ENCODE measurements around the gene FREM1.

GRCh38 chr9:14891332-14891731, 18.9 kb downstream of the FREM1 start:
- TF ChIP-seq CTCF (conservative IDR thresholded peaks at IDR 0.05; ENCODE audit: low read length) (no peak), EZH2phosphoT487 (IDR thresholded peaks at IDR 0.05; ENCODE audit: borderline replicate concordance, low read depth, low read length) (no peak)

Measured in OCI-LY7 (cell line).